SKM-1 treated with dmso at 0.1 percent for 144 hours (cell line): Measurements from ENCODE around the gene PALM3.

ENCODE experiments used
- DNase-seq: peaks from one replicate; lab custom pipeline; 2025; ENCODE audit not compliant: unreplicated experiment; lab: John Stamatoyannopoulos, UW

PALM3 gene

DNA sequence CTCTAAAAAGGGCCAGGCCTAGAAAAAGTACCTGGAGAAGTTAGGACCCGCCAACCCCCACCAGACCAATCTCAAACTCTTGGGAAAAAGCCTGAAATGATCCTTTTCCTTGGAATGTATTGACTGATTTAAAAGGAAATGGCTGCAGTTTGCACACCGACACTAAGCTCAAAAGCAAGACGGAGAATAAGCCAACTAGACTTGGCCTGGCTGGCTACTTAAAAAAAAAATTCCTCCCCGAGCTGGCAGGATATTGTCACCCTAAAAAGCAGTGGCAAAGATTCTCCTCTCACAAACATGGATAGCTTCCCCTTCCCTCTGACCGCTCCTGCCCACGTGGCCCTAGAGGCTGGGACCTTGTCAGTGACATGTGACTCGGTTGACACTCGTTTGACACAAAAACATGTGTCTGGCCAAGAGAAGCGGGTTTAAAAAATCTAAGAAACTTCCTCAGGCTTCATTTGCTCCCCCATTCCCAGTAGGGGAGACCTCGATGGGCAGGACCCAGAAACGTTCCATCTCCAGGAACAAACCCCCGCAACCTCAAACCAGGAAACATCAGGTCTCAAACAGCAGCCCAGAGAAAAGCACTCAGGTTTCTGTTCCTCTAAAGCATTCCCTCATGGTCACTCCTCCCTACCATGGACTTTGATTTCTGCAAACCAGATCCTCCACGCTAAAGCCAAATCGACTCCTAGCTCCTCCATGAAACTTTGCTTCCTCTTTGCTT is 57.1 kb downstream of the PALM3 start:
- DNase-seq: peak; percentile 82
